HPDE6-E6E7 (cell line): ENCODE measurements around the gene KCNC1.

Experiments used
- DNase-seq: peaks from one replicate; pipeline ENCODE4 v3.0.0; 2011; ENCODE audit warnings: missing footprints; ENCODE audit errors: extremely low spot score

Gene KCNC1

GRCh38 chr11:17773674-17774073 lies 39.1 kb downstream of the KCNC1 start:
- no peak for DNase-seq

DNA sequence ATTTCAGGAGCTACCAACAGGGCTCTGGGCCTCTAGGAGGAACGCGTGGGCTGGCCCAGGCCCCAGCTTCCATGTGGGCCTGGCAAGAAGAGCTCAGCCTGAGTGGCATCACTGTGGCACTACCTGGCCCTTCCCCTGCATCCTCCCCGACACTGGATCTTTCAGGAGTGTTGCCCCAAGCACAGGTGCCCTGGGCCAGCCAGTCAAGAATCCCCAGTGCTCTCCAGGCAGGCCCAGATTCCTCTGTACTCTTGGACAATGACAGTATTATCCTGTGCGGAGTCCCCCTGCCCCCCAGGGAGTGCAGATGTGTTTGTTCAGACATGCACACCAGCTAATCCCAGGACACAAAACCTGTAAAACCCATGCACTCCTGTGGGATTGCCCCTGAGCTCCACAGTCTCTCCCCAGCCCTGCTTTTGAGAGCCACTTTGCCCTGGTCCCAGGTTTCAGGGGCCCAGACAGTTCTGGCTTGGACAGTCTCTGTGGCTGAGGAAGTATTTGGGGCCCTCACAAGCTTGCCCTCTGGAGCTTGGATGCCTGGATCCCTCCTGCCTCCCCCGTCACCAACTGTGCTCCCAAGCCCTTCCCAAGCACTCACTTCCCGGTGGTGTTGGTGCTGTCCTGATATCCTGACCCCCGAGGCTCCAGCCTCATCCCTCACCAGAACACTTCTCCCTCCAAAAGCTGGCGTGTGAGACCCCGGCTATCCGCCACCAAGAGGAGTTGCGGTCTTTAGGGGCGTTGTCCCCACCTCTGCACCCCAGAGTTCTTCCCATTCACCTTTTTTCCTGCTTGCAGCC lies 39.9 kb downstream of the KCNC1 start:
- DNase-seq, result no peak

- no peak for DNase-seq
These were observed 40.4 kb downstream of the KCNC1 start for GRCh38 chr11:17775035-17775348.

GRCh38 chr11:17775507-17776211 lies 41.1 kb downstream of the KCNC1 start:
- no peak for DNase-seq

DNA sequence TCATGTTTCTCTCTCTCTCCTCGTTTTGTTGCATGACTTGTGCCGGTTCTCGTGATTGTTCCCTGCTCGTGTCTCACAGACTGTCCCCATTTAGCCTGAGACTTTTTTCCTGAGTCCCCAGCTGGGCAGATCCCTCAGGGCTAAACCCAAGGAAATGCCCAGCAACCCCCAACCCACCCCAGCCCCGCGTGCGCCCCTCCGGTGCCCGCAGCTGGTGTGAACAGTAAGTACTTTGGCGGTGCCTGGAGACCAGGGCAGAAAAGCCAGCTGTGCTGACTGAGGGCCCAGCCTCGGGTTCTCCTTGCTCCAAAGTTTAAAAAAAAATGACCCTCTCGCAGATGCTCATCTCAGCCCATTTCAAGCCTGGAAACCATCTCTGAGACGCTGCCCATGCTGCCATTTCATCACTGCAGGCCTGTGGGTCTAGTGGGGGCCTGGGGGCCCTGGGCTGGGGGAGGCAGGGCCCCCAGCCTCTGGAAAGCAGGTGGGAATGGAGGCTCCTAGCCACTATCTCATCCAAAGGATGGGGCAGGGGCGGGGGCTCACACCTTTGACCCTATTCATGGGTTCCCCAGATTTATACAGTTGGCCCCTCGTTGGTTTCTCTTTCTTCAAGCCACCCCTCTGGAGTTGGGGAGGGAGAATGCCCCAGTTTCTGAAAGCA lies 41.8 kb downstream of the KCNC1 start:
- no peak for DNase-seq

DNA sequence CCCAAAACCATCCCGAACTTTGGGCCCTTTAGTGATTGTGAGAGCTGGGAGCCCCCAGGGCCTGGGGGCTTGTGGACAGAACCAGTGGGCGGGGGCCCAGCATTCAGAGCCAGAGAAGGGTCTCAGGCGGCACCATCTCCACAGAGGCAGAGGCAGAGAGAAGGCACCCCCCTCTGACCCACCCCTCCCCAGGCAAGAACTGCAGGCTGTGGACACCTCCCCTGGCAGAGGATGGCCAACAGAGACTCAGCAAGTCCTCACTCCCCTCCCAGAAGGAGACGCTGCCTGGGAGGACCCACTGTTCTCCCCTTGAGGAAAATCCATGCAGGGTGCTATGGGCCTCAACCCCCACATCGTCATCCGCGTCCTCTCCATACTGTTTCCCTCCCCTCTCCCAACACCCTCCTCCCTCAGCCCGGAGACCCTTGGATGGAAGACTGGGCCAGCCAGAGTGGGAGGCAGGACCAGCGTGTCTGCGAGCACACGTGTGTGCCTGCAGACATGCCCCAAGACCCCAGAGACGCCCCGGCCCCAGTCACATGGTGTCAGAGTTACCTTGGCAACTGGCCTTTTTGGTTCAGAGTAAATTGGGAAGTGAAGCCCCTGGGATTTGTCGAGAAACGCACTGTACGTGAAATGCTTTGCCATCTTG lies 42.6 kb downstream of the KCNC1 start:
- no peak for DNase-seq

DNA sequence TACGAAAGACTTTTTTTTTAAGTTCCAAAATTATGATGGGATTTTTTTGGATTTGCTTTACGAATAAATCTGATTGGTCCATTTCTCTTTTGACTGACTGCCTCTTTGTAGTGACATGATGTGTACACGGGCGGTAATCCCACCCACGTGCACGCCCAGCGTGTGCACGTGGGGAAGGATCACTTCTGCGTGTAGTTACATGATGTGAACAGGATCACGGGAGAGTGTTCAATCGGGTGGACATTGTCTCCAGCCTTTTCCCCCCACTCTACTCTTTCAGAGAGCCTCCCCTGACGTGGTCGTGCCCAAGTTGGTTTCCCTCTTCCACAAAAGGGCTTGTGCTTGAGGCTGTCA lies 43.1 kb downstream of the KCNC1 start:
- DNase-seq, result no peak

- no peak for DNase-seq
These were observed 43.8 kb downstream of the KCNC1 start for GRCh38 chr11:17778352-17778751.

DNA sequence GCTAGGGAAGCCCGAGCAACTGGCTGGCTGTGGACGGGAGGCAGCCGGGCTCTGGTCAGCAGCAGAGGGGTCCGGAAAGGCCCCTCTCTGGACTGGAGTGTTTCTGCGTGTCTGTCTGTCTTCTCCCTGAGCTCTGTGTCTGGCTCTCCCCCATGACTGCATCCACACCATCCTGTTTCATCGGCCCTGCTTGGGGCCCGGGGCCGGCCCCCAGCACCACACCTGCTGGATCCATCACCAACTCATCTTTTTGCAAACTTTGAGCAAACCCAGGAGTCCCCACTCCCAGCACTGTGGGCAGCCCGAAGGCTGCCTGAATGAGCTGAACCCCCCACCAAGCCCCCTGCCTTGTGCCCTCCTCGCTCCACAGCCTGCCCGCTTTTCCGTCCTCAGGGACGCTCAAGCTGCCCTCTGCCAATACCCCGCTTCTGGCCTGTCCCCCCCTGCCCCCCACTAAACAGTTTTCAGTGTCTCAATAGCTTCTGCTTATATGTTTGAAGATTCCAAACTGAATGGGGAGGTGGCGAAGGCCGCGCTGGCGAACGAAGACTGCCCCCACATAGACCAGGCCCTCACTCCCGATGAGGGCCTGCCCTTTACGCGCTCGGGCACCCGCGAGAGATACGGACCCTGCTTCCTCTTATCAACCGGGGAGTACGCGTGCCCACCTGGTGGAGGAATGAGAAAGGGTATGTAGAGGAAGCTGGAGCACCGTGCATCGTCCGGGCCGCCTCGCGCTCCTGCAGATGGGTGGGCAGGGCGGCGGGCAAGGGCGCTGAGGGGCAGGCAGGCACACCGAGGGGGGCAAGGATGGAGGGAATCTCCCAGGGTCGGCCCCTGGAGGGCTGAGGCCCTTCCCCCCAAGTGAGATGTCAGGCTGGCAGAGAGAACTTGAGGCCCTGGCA lies 44.6 kb downstream of the KCNC1 start:
- no peak for DNase-seq

- DNase-seq, result no peak
These were observed 45.4 kb downstream of the KCNC1 start for GRCh38 chr11:17779861-17780594.

DNA sequence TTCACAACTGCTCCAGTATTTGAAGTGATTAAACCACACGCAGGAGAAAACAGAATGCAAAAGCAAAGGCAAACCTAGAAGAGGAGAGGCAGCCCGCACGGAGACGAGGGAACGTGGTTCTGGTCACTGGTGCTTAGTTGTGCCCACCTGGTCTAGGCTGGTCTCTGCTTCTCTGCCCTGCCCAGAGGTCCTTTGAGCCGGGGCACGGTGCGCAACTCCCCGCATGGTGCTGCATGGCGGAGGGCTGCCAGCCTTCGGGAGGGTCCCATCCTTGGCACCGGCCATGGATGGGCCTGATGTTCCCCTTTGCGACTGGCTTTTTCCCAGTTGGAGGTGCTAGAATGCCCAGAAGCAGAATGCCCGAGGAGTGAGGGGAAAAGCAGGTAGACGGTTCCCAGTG lies 46.1 kb downstream of the KCNC1 start:
- no peak for DNase-seq

- DNase-seq, result no peak
These were observed 46.6 kb downstream of the KCNC1 start for GRCh38 chr11:17781221-17781620.

DNA sequence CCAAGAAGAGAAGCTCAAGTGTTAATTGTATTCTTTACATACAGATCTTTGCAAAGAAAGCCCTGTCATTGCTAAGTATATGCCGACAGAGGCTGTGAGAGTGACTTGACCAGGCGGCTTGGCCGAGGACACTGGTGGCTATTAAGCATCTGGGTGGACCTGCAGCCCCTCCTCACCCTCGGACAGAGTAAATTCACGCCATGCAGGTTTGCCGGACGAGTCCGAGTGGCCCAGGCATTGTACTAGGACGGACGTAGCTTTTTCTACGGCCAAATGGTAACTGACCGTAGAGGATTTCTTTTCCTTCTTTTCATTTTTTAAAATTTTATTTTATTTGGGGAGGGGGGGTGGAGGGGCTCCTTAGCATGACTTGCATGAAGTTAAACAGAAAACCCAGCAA lies 47.0 kb downstream of the KCNC1 start:
- DNase-seq, result no peak

DNA sequence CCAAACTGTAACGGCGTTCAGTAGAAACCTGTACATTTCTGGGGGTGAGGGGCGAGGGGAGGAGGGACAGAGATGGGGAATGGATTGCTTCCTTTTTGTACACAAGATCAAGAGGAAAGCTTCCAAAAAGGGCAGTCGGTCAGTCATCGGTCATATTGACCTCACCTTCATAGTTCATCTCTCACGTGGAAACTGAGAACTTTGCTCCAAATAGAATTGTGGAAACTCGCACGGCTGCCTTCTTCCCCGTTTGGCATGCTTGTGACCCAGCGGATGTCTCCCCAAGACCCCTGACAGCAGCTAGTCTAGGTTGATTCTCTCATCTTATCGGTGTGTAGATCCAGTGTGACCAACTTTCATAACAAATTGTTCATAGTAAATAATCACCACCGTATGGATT lies 47.6 kb downstream of the KCNC1 start:
- no peak for DNase-seq

DNA sequence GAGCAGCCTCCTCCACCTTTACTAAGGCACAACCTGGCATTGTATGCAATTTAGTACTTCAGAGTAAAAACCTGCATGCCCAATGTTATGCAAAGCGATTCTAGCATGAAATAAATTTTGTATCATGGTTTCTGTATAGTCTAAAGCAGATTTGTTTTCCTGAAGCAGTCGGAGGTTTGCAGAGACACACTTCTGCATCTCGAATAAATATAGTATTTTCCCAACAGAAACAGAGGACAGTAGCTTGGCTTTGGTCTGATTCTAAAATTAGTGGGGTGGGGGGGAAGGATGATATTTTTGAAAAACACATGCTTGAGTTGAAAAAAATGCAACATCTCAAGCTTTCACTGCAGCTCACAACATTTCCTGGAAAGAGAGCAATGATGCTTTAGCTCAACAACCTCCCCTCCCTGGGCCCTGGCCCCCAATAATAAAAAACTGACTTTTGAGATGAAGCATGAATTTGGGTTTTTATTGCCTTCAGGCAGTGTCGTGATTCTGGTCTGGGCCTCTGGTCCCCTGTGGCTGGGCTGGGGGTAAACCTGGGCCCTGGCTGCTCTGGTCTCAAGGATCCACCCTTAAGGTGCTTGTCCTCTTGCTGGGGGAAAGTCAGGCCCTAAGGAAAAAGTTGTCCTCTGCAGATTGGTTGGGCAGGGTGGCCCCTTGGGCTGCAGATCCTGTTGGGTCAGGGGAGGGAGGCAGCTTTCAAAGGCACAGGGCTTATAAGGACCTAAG lies 48.2 kb downstream of the KCNC1 start:
- DNase-seq, result no peak

DNA sequence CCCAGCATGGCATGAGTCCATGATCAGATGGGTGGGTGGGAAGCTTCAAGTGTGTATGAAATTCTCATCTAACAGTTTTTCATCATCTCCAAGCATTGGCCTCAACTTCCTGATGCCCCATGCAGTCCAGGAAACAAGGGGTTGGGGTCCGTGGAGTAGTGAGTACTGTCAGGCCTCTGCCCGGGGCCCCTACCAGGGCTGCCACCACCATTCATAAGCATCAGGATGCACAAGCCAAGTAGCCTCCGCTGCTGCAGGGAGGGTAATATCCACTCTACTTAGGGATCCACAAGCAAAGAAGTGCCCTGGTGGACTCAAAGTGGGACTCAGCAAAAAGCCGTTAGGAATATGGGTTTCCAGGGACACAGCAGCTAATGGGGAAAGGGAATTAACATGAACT lies 49.3 kb downstream of the KCNC1 start:
- no peak for DNase-seq

DNA sequence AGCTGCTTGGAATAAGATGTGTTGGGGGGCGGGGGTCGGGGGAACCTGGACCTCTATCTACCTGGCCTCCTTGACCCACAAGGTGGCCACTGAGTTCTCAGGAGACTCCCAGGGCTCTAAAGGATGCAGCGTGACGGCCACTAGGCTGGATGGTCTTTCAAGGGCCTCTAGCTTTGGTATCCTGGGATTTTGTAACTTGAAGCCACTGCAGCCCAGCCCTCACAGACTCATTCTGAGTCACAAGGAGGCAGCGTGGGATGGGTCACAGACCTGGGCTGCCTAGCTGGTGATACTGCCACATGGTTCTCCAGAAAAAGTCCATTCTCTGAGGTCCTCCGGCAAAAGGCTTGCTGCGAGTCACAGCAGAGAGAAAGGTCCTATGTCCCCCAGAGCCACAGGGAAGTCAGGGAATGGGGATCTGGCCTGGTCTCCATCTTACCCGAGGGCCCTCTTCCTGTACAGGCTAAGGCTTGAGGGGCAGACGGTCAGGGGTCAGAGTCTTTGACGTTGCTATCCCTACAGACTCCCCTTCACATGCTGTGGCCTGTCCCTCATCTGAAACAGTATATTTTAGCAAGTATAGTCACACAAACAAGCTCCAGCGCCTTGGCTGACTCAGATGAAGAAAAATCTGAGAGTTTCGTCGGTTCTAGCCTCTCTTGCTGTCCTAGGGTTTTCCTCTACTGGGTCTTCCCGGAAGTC lies 52.4 kb downstream of the KCNC1 start:
- DNase-seq, result peak; percentile 85

DNA sequence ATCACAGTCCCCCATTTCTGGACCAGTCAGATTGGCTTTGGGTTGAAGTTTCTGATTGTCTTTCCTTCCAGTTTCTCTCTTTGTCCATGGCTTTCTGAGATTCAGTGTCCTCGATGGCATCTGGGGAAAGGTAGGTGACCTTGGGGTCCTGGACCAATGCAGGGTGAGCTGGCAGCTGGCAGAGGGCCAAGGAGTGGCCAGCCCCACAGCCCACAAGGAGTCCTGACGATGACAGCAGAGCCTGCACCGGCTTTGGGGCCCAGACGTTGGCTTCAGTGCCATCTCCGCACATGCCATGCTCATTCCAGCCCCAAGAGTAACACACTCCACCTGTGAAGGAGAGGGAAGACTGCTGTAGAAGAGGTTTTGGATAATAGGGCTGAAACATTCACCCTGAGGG lies 53.5 kb downstream of the KCNC1 start:
- no peak for DNase-seq

DNA sequence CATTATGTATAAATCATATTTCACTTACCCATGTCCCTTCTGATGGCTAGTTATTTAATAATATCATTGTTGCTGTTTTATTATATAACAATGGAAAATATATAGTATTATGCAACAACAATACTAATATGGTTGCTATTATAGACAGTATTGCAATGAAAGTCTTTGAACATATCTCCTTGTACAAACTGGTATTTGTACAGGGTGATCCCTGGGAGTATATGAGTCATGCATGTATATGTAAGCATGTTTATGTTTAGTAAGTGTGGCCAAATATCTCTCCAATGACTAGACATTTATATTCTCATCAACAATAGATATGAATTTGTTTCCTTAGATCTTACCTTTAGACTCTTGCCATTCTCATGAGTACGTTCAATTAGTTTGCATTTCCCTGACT lies 55.9 kb downstream of the KCNC1 start:
- peak; percentile 69 for DNase-seq

- no peak for DNase-seq
These were observed 56.6 kb downstream of the KCNC1 start for GRCh38 chr11:17791144-17791543.
